RPMI7951 (cell line): ENCODE data around the gene TDRD12. TPM values are rescaled to one million over a fixed set of nuclear protein-coding genes. Genes with fewer than 3 reads are reported as not detected.
A peak's percentile ranks its signal among the peaks of the same experiment; 100 is the strongest.

Source experiments
- DNase-seq: peaks from one replicate; pipeline ENCODE4 v3.0.0-alpha.2; 2012; ENCODE audit warnings: low read depth
- total RNA-seq: library from RNA; depleted of rRNA; stranded (reverse); fragments of >200 nt; shearing (Covaris generic); gene quantifications from 2 replicates; pipeline ENCODE4 v1.2.3, GENCODE V29; 2014

The TDRD12 gene
- total RNA-seq, 1 experiment from 2014 or later = not detected

GRCh38 chr19:32809754-32810153 is 90.2 kb downstream of the TDRD12 start:
- no peak for DNase-seq

- DNase-seq = no peak
Measured at GRCh38 chr19:32810452-32810851, 90.9 kb downstream of the TDRD12 start.

- DNase-seq = no peak
Measured at GRCh38 chr19:32811151-32811550, 91.6 kb downstream of the TDRD12 start.

GRCh38 chr19:32812036-32812435 is 92.5 kb downstream of the TDRD12 start:
- DNase-seq = no peak

GRCh38 chr19:32812571-32812970 is 93.0 kb downstream of the TDRD12 start:
- DNase-seq = no peak

GRCh38 chr19:32813862-32814425 is 94.4 kb downstream of the TDRD12 start:
- no peak for DNase-seq

- DNase-seq = no peak
Measured at GRCh38 chr19:32814624-32815023, 95.1 kb downstream of the TDRD12 start.

GRCh38 chr19:32816555-32817099 is 97.1 kb downstream of the TDRD12 start:
- no peak for DNase-seq

GRCh38 chr19:32817569-32818476 is 98.3 kb downstream of the TDRD12 start:
- DNase-seq = no peak

GRCh38 chr19:32818536-32818935 is 99.0 kb downstream of the TDRD12 start:
- DNase-seq = no peak

GRCh38 chr19:32819419-32820400 is 100.1 kb downstream of the TDRD12 start:
- no peak for DNase-seq

- no peak for DNase-seq
Measured at GRCh38 chr19:32822916-32823746, 103.6 kb downstream of the TDRD12 start.

- no peak for DNase-seq
Measured at GRCh38 chr19:32823747-32824102, 104.2 kb downstream of the TDRD12 start.

GRCh38 chr19:32824191-32824751 is 104.7 kb downstream of the TDRD12 start:
- no peak for DNase-seq

- peak; percentile 10 for DNase-seq
Measured at GRCh38 chr19:32824916-32825608, 105.5 kb downstream of the TDRD12 start.

- no peak for DNase-seq
Measured at GRCh38 chr19:32828139-32828538, 108.6 kb downstream of the TDRD12 start.

- no peak for DNase-seq
Measured at GRCh38 chr19:32828643-32829344, 109.2 kb downstream of the TDRD12 start.

- no peak for DNase-seq
Measured at GRCh38 chr19:32829345-32829896, 109.9 kb downstream of the TDRD12 start.
